Activated CD8-positive, alpha-beta memory T cell treated with anti-CD3 and anti-CD28 coated beads for 1 hour (primary cell): ENCODE measurements around the gene FAT1.

Source experiments
- DNase-seq, 2 donors: peaks; one replicate each; pipeline ENCODE4 v3.0.0-alpha.2; 2020; ENCODE audit warnings: low read depth in 1 of 2; ENCODE audit errors: extremely low read depth in 1 of 2

The FAT1 gene

DNA sequence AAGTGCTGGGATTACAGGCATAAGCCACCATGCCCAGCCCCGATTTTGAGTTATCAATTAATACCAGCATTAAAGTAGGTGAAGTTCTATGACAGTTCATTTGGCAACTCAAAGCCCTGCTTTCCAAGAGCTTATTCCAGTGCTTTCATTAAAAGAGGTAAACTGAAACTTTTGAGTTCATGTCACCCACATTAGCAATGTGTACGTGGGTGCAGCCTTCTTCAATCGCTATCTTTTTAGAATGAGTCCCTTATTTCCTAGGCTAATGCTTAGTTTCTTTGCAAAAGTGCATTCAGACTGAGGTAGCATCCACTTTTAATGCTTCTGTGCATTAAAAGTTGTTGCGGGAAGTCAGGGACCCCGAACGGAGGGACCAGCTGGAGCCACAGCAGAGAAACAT, 142.2 kb downstream of the FAT1 start:
- no peak for DNase-seq

DNA sequence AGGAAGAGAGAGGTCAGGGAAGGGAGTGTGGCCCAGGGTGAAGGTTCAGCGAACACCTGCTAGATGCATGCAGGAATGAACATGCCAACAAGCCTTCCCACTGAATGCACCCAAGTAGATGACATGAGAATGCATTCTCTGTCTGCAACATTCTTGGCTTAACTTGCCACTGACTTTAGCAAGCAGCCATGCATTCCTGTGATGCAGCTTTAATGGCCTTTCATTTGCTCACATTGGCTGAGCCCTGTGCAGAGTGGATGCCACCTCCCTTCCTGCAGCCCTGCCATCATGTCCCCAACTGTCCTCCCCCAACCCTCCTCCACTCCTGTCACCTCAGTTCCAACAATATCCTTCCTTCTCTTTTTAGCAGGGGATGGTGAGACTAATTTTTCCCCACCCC, 143.0 kb downstream of the FAT1 start:
- no peak for DNase-seq

DNA sequence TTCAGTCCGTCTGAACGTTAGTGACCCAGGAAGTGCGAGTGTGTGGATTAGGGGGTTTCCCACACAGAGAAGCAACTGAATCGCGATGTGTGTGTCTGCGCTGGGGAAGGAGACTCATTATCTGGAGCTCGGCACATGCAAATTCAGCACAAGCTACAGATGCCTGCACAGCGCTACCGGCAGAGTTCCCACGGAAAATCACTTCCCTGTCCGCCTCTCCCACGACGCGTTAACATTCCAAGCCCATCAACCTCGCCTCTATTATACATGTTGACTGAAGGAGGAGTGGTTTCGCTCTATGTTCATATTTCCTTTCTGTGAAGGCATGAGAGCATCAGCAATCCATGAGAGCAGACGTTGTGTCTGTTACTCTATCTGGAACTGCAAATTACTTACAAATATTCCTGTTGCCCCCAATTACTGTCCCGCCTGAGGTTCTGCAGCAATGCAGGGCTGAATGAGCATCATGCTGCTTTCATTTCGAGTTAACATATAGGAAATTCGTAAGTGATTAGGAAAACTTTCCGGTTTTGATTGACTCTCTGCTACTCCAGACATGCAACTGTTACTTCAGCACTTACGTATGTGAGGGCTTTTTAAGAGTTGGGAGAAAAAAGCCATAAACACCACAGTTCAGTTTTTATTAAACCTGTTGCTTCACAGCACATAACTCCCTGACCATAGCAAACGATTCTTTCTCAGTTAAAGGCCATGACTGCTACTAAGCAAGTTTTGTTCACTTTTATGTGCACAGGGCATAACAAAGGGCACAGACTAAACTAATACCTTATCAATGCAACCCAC, 153.3 kb downstream of the FAT1 start:
- DNase-seq, result no peak

- no peak for DNase-seq
These were observed 154.0 kb downstream of the FAT1 start for GRCh38 chr4:186569533-186570192.

- no peak for DNase-seq
These were observed 157.6 kb downstream of the FAT1 start for GRCh38 chr4:186566068-186566467.

- no peak for DNase-seq
These were observed 159.9 kb downstream of the FAT1 start for GRCh38 chr4:186563761-186564160.

DNA sequence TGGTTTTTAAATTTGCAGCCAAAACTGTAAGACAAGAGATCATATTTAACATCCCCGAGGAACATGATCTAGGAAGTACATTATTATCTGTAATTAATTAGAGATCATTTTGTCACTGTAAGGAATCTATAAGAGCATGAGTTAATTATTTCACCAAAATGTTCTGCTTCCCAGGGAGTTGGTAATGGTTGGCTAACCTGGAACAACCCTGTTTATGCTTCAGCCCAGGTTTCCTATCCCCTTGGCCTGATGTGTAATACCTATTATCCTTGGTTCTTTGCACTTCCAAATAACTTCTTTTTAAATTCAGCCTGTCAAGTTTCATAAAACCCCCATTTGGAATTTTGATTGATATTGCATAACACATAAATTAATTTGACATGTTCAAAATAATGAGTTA, 161.9 kb downstream of the FAT1 start:
- no peak for DNase-seq

- DNase-seq, result no peak
These were observed 163.0 kb downstream of the FAT1 start for GRCh38 chr4:186560647-186561046.

DNA sequence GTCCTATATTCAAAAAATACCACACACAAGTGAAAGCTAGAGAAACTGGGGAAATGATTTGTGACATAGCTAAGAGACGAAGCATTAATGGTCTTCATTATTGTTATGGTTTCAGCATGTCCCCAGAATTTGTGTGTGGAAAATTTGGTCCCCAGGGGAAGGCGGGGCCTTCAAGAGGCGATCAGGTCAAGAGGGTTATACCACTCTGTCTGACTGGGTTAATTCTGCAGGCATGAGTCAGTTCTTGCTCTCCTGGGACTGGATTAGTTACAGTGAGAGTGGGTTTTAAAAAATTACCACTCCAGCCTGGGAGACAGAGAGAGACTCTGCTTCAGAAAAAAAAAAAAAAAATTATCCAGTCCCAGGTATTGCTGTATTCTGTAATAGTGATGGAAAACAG, 166.2 kb downstream of the FAT1 start:
- no peak for DNase-seq

- no peak for DNase-seq
These were observed 166.6 kb downstream of the FAT1 start for GRCh38 chr4:186557061-186557460.

GRCh38 chr4:186554914-186555827, 168.5 kb downstream of the FAT1 start, which contains the start of gene MTNR1A:
TSS of gene MTNR1A (minus strand) at chr4:186555567. CDS start at chr4:186555365, 202 bp downstream.
- no peak for DNase-seq

DNA sequence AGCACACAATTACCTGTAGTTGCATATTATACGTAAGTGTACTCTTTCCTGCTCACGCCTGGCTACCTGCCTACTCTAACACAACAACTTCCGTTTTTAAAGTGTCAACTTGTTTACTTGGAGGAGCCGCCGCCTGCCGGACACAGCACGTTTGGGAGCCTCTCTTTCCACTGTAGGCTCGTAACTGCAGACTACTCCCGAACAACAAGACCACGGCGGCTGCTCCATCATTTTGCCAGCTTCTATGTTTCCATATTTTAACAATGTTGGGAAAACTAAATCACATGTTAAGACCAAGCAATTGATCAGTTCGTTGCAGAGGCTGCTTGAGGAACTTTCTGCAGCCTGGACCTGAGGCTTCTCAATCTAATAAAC, 169.1 kb downstream of the FAT1 start:
- DNase-seq, result no peak

DNA sequence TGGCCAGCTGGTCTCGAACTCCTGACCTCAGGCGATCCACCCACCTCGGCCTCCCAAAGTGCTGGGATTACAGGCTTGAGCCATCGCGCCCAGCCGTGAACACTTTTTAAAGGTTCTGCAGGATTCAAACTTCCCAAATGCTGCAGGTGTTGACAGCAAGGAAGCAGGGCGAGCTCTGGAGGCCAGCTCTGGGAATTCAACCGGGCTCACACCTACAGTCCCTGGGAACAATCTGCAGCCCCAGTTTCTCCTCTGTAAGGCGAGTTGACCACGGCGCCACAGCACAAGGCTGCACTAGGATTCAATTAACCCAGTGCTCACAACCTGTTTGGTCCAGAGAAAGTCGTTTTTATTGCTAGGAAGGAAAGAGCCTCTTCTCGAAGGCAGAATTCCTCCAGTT, 169.9 kb downstream of the FAT1 start:
- no peak for DNase-seq

GRCh38 chr4:186551849-186552248, 171.8 kb downstream of the FAT1 start:
- DNase-seq, result no peak

DNA sequence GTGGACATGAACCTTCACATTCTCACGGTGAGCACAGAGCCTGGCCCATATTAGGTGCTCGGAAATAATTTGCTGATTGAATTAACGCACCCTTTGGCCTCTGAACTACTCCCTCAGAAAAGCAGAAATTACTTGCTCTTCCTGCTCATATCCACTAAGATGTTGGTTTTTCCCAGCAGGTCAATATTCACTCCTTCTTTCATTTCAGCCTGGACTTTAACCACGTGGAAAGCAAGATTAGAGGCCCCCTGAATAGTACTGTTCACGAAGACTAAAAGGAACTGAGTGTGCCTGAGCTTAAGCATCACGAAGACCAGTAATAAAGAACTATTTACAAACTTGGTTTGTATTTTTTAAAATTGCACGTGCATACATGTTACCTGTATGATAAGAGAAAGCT, 178.2 kb downstream of the FAT1 start:
- no peak for DNase-seq

- no peak for DNase-seq
These were observed 180.4 kb downstream of the FAT1 start for GRCh38 chr4:186543206-186543605.

GRCh38 chr4:186541801-186542200, 181.9 kb downstream of the FAT1 start:
- no peak for DNase-seq

DNA sequence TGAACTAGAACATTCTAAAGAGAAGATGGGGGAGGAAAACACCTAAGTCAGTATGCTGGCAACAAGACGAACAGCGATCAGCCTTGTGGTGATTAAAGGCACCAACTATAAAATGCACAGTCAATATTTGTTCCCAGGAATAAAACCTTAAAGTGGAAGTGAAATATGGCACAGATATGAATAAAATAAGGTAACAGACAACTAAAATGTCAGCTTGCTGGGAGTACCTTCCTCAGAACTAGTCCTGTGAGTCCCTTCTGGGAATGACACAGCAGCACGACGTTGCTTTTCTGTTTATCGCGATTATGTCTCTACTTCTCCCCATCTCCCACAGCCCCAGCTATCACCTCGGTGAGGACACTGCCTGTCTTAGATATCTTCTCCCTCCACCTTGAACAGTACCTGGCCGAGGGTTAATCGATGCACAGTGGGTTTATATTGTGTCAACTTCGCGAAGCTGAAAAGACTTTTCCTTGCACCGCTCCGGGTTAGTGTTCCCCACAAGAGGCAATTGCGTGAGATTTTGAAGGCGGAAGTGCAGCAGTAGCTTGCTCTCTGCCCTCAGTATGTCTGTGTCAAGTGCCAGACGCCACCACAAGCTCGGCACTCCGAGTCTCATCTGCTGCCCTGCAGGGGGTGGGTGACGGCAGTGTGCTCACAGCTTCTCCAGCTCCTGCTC, 185.7 kb downstream of the FAT1 start:
- no peak for DNase-seq
